ENCODE results near the gene SLC14A1.

The SLC14A1 gene

DNA sequence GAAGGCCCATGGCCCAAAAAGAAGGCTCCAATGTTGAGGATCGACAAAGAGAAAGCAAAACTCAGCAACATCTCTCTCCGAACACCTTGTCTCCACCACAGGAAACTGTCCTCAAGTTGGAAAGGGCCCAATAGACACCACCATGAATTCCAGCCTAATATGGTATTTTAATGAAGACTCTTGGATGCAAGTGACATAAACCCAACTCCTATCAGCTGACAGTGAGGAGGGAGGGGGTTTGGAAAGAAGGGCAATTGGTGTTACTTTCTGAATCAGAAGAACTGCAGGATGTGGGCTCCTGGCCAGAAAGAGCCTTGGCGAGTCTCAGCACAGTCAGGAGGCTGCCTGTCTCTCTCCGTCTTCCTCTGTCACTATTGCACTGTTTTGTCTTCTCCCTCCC is 61.2 kb downstream of the SLC14A1 start:
- peaks cover 2% of the 10 kb centered on the region; the same call in 1 of the 2 replicates for H3K27me3 ChIP-seq (ENCODE audit: control insufficient read depth, low read length)

DNA sequence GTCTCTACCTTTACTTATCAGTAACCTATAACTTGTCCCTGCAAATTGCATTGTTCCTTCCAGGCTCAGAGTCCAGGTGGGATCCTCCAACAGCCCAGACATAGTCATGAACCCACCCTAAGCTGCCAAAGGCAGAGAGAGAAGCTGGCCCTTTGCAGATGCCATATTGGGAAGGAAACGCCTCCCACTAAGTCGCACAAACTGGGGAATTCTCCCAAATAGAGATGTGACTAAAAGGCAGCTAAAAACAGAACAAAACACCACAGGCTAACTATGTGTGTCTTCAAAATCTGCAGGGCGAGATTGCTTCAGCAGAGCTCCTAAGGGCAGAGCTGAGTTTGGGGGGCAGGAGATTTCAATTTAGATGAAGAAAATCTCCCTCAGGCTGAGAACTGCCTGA is 63.0 kb downstream of the SLC14A1 start:
- H3F3A ChIP-seq (ENCODE audit: control insufficient read depth, insufficient read depth): no peaks in the 10 kb centered on the region
- TF ChIP-seq, protein P1, sequence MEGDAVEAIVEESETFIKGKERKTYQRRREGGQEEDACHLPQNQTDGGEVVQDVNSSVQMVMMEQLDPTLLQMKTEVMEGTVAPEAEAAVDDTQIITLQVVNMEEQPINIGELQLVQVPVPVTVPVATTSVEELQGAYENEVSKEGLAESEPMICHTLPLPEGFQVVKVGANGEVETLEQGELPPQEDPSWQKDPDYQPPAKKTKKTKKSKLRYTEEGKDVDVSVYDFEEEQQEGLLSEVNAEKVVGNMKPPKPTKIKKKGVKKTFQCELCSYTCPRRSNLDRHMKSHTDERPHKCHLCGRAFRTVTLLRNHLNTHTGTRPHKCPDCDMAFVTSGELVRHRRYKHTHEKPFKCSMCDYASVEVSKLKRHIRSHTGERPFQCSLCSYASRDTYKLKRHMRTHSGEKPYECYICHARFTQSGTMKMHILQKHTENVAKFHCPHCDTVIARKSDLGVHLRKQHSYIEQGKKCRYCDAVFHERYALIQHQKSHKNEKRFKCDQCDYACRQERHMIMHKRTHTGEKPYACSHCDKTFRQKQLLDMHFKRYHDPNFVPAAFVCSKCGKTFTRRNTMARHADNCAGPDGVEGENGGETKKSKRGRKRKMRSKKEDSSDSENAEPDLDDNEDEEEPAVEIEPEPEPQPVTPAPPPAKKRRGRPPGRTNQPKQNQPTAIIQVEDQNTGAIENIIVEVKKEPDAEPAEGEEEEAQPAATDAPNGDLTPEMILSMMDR (IDR thresholded peaks at IDR 0.05; ENCODE audit: low read depth, low read length, poor library complexity, severe bottlenecking): no peak
- no peak for TF ChIP-seq EZH2phosphoT487 (IDR thresholded peaks at IDR 0.05; ENCODE audit: borderline replicate concordance, low read length)
- H3K27ac ChIP-seq (ENCODE audit: low read depth, low read length): no peak overlapping the region
- H3K9me2 ChIP-seq (replicated peaks; ENCODE audit: control insufficient read depth, low read length): no peaks in the 10 kb centered on the region
- no peaks in the 10 kb centered on the region; the same call in 1 of the 2 replicates for H3K27me3 ChIP-seq (ENCODE audit: control insufficient read depth, low read length)
- H3K36me3 ChIP-seq (ENCODE audit: control insufficient read depth, low read length): no peaks in the 10 kb centered on the region
- H3K4me3 ChIP-seq (ENCODE audit: low read length): no peak overlapping the region
- no peaks in the 10 kb centered on the region for H3K9me3 ChIP-seq (ENCODE audit: control insufficient read depth, insufficient read depth, low read length)
- no peaks in the 10 kb centered on the region for H3K4me1 ChIP-seq (ENCODE audit: control insufficient read depth, low read length)
- H4K20me1 ChIP-seq (ENCODE audit: control insufficient read depth, insufficient read depth, low read depth, low read length): no peaks in the 10 kb centered on the region
- no peaks in the 10 kb centered on the region for H3K79me2 ChIP-seq (ENCODE audit: control insufficient read depth, low read length)
- no peak overlapping the region for H3K4me2 ChIP-seq (ENCODE audit: low read length)

More for the DNA sequence above, 61.2 kb downstream of the SLC14A1 start:
- no peak for TF ChIP-seq EZH2phosphoT487 (IDR thresholded peaks at IDR 0.05; ENCODE audit: borderline replicate concordance, low read length)
- TF ChIP-seq, protein P1 (IDR thresholded peaks at IDR 0.05; ENCODE audit: low read depth, low read length, poor library complexity, severe bottlenecking): no peak
- Histone ChIP-seq H3K27ac (ENCODE audit: low read depth, low read length) (no peak overlapping the region), H3K36me3 (ENCODE audit: control insufficient read depth, low read length) (no peaks in the 10 kb centered on the region), H3K9me3 (ENCODE audit: control insufficient read depth, insufficient read depth, low read length) (no peaks in the 10 kb centered on the region), H4K20me1 (ENCODE audit: control insufficient read depth, insufficient read depth, low read depth, low read length) (no peaks in the 10 kb centered on the region), H3K4me1 (ENCODE audit: control insufficient read depth, low read length) (no peaks in the 10 kb centered on the region), H3F3A (ENCODE audit: control insufficient read depth, insufficient read depth) (no peaks in the 10 kb centered on the region), H3K79me2 (ENCODE audit: control insufficient read depth, low read length) (no peaks in the 10 kb centered on the region), H3K4me3 (ENCODE audit: low read length) (no peak overlapping the region), H3K4me2 (ENCODE audit: low read length) (no peak overlapping the region), H3K9me2 (replicated peaks; ENCODE audit: control insufficient read depth, low read length) (no peaks in the 10 kb centered on the region)

DNA sequence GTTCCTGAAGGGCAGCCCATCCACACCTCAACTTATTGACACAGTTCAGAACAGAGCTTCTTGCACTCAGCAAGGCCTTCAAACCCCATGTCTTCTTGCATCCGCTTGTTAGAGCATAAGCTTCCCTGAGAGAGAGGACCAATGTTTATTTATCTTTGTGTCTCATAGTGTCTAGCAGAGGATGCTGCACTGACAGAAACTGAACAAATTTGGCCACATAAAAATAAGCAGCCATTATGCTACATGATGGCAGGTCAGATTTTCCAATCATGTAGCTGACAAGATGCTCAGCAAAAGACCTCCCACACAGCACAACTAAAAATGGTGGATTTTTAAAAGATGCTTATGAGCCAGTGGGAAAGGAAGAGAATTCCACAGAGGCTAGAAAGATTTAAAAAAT is 63.4 kb downstream of the SLC14A1 start:
- no peaks in the 10 kb centered on the region for H3K9me3 ChIP-seq (ENCODE audit: control insufficient read depth, insufficient read depth, low read length)
- no peaks in the 10 kb centered on the region for H3F3A ChIP-seq (ENCODE audit: control insufficient read depth, insufficient read depth)
- no peak overlapping the region for H3K4me2 ChIP-seq (ENCODE audit: low read length)
- no peaks in the 10 kb centered on the region for H4K20me1 ChIP-seq (ENCODE audit: control insufficient read depth, insufficient read depth, low read depth, low read length)
- no peak overlapping the region for H3K27ac ChIP-seq (ENCODE audit: low read depth, low read length)
- no peak overlapping the region for H3K4me3 ChIP-seq (ENCODE audit: low read length)
- no peaks in the 10 kb centered on the region for H3K79me2 ChIP-seq (ENCODE audit: control insufficient read depth, low read length)
- TF ChIP-seq, protein P1 (IDR thresholded peaks at IDR 0.05; ENCODE audit: low read depth, low read length, poor library complexity, severe bottlenecking): no peak
- TF ChIP-seq EZH2phosphoT487 (IDR thresholded peaks at IDR 0.05; ENCODE audit: borderline replicate concordance, low read length): no peak
- no peaks in the 10 kb centered on the region for H3K36me3 ChIP-seq (ENCODE audit: control insufficient read depth, low read length)
- H3K9me2 ChIP-seq (replicated peaks; ENCODE audit: control insufficient read depth, low read length): no peaks in the 10 kb centered on the region
- H3K27me3 ChIP-seq (ENCODE audit: control insufficient read depth, low read length): no peaks in the 10 kb centered on the region
- H3K4me1 ChIP-seq (ENCODE audit: control insufficient read depth, low read length): no peaks in the 10 kb centered on the region
